Measurements from ENCODE around the gene RPA4. TPM values are rescaled to one million over a fixed set of nuclear protein-coding genes. Genes with fewer than 3 reads are reported as not detected.

The RPA4 gene, protein sequence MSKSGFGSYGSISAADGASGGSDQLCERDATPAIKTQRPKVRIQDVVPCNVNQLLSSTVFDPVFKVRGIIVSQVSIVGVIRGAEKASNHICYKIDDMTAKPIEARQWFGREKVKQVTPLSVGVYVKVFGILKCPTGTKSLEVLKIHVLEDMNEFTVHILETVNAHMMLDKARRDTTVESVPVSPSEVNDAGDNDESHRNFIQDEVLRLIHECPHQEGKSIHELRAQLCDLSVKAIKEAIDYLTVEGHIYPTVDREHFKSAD
- total RNA-seq (2.6 and 2.7 TPM in 2 replicates), polyA plus RNA-seq (0.31 and 0.40 TPM in 2 replicates), polyA minus RNA-seq (1.7 and 2.1 TPM in 2 replicates)
- total RNA-seq (2013) = 1.1 TPM

- no peak within 1 kb of the TSS for H3K4me2 ChIP-seq (replicated peaks; ENCODE audit: low read depth, low read length, poor library complexity, severe bottlenecking)
- H3K4me1 Mint-ChIP-seq = no peaks in the 10 kb centered on the region
- no peak within 1 kb of the TSS for H3K27ac ChIP-seq (ENCODE audit: low read length in 2 of 2)
- H3K27me3 Mint-ChIP-seq = no peaks in the 10 kb centered on the region
- no peaks in the 10 kb centered on the region for H3K27me3 ChIP-seq (replicated peaks in 1 of 4; ENCODE audit: control extremely low read depth in 1 of 4, control insufficient read depth in 3 of 4, insufficient read depth in 4 of 4, low read length in 3 of 4)
- H3K9ac ChIP-seq (ENCODE audit: low read length) = no peak within 1 kb of the TSS
- no peak within 1 kb of the TSS for H3K27ac Mint-ChIP-seq
- intact Hi-C loops (cut with micrococcal nuclease) = no loop called here
- DNase-seq (no peak), ATAC-seq (ENCODE audit: low read depth) (no peak)
- no peaks in the 10 kb centered on the region for H3K79me2 ChIP-seq (ENCODE audit: control insufficient read depth, insufficient read depth, low read length)
- H4K20me1 ChIP-seq (ENCODE audit: control insufficient read depth, insufficient read depth, low read length, poor library complexity, severe bottlenecking) = no peaks in the 10 kb centered on the region
- H3K36me3 ChIP-seq (replicated peaks in 1 of 2; ENCODE audit: control extremely low read depth in 1 of 2, control insufficient read depth in 1 of 2, extremely low read depth in 1 of 2, insufficient read depth in 2 of 2, low read length in 1 of 2) = peaks cover 0 to 2% of the 10 kb centered on the region in 2 experiments
- H2AFZ ChIP-seq (ENCODE audit: insufficient read depth, low read depth, low read length, poor library complexity, severe bottlenecking) = no peak within 1 kb of the TSS
- H3K4me1 ChIP-seq (ENCODE audit: control insufficient read depth in 2 of 2, insufficient read depth in 2 of 2, low read length in 2 of 2) = no peaks in the 10 kb centered on the region
- H3K9me3 ChIP-seq (ENCODE audit: control extremely low read depth in 1 of 3, control insufficient read depth in 2 of 3, insufficient read depth in 1 of 3, low read length in 2 of 3) = no peaks in the 10 kb centered on the region
- WGBS (ENCODE audit: insufficient coverage) = 97% methylated on average over 4 of the region's 10 CpGs
- CTCF ChIA-PET = interaction anchor here (0.8 kb wide), 1 partner anchor 111 kb away, joined by 3 read pairs; no protein-coding TSS in a partner anchor
- POLR2A ChIA-PET = no interaction called here
- H3K9me3 Mint-ChIP-seq (ENCODE audit: insufficient read depth) = no peaks in the 10 kb centered on the region
- no peak within 1 kb of the TSS for H3K4me3 Mint-ChIP-seq
- TF ChIP-seq EZH2 (IDR thresholded peaks at IDR 0.05; ENCODE audit: borderline replicate concordance, insufficient read depth, low read depth, low read length, poor library complexity, severe bottlenecking) (no peak), CTCF (IDR thresholded peaks at IDR 0.05) (no peak)
- H3K4me3 ChIP-seq (ENCODE audit: control extremely low read depth in 1 of 5, extremely low read depth in 1 of 5, insufficient read depth in 1 of 5, low read depth in 2 of 5, low read length in 4 of 5) = no peak within 1 kb of the TSS
These were observed at the start of gene RPA4 for GRCh38 chrX:96883608-96884007. Gene RPA4, plus strand, starts transcription at chrX:96883908. Its CDS starts 403 bp downstream, at chrX:96884311.

DNA sequence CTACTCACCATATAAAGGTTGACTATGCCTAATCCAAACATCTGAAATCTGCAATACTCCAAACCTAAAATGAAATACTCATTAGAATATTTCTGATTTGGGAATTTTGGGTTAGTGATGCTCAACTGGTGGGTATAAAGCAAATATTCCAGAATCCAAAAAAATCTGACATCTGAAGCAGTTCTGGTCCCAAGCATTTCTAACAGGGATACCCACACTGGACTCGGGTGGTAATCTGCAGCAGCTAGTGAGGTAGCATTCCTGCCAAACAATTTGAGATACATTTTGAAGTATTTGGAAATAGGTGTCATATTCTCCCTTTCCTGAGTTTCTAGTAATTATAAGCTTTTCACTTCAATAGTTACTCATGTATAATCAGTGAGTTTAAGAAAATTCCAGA lies 49.6 kb upstream of the RPA4 start:
- H3K27ac ChIP-seq (ENCODE audit: low read length in 2 of 2) = no peak overlapping the region
- H3K4me3 ChIP-seq (ENCODE audit: control extremely low read depth in 1 of 5, extremely low read depth in 1 of 5, insufficient read depth in 1 of 5, low read depth in 2 of 5, low read length in 4 of 5) = no peak overlapping the region
- DNase-seq (no peak), ATAC-seq (ENCODE audit: low read depth) (no peak)
- Mint-ChIP-seq H3K27ac (no peak overlapping the region), H3K27me3 (no peaks in the 10 kb centered on the region), H3K4me3 (no peak overlapping the region), H3K4me1 (peaks cover 18% of the 10 kb centered on the region), H3K9me3 (ENCODE audit: insufficient read depth) (no peaks in the 10 kb centered on the region)
- H3K4me2 ChIP-seq (replicated peaks; ENCODE audit: low read depth, low read length, poor library complexity, severe bottlenecking) = no peak overlapping the region
- ChIA-PET POLR2A (no interaction called here), CTCF (no interaction called here)
- WGBS (ENCODE audit: insufficient coverage) = no CpG with 5 or more reads among the region's 1 CpG
- no peaks in the 10 kb centered on the region for H3K36me3 ChIP-seq (replicated peaks in 1 of 2; ENCODE audit: control extremely low read depth in 1 of 2, control insufficient read depth in 1 of 2, extremely low read depth in 1 of 2, insufficient read depth in 2 of 2, low read length in 1 of 2)
- H3K27me3 ChIP-seq (replicated peaks in 1 of 4; ENCODE audit: control extremely low read depth in 1 of 4, control insufficient read depth in 3 of 4, insufficient read depth in 4 of 4, low read length in 3 of 4) = no peaks in the 10 kb centered on the region
- TF ChIP-seq EZH2 (IDR thresholded peaks at IDR 0.05; ENCODE audit: borderline replicate concordance, insufficient read depth, low read depth, low read length, poor library complexity, severe bottlenecking) = no peak
- TF ChIP-seq CTCF (IDR thresholded peaks at IDR 0.05) = no peak
- no peak overlapping the region for H3K9ac ChIP-seq (ENCODE audit: low read length)
- no peaks in the 10 kb centered on the region for H4K20me1 ChIP-seq (ENCODE audit: control insufficient read depth, insufficient read depth, low read length, poor library complexity, severe bottlenecking)
- no peaks in the 10 kb centered on the region for H3K79me2 ChIP-seq (ENCODE audit: control insufficient read depth, insufficient read depth, low read length)
- no peak overlapping the region for H2AFZ ChIP-seq (ENCODE audit: insufficient read depth, low read depth, low read length, poor library complexity, severe bottlenecking)
- no peaks in the 10 kb centered on the region for H3K9me3 ChIP-seq (ENCODE audit: control extremely low read depth in 1 of 3, control insufficient read depth in 2 of 3, insufficient read depth in 1 of 3, low read length in 2 of 3)
- H3K4me1 ChIP-seq (ENCODE audit: control insufficient read depth in 2 of 2, insufficient read depth in 2 of 2, low read length in 2 of 2) = peaks cover 6 to 20% of the 10 kb centered on the region in 2 donors
- intact Hi-C loops (cut with micrococcal nuclease) = loop anchor here (2.0 kb wide), 1 partner anchor 149 kb away; the partner anchor contains the start of gene DIAPH2
